ENCODE results near the gene CDR2. TPM values are rescaled to one million over a fixed set of nuclear protein-coding genes. Genes with fewer than 3 reads are reported as not detected.

The CDR2 gene
- total RNA-seq, 3 donors from 2014 or later: 29.0 to 37.5 (median 35.1) TPM

GRCh38 chr16:22328081-22328725 is 46.2 kb downstream of the CDR2 start:
- H3K9me3 Mint-ChIP-seq: no peaks in the 10 kb centered on the region
- peaks cover 10% of the 10 kb centered on the region for H3K4me1 Mint-ChIP-seq (ENCODE audit: low read depth)
- H3K27me3 Mint-ChIP-seq (ENCODE audit: low read depth): no peaks in the 10 kb centered on the region
- DNase-seq: no peak
- H3K4me3 Mint-ChIP-seq: no peak overlapping the region
- peaks cover 31% of the 10 kb centered on the region for H3K36me3 Mint-ChIP-seq (ENCODE audit: insufficient read depth)
- ATAC-seq: no peak

GRCh38 chr16:22327446-22327775 is 47.0 kb downstream of the CDR2 start:
- DNase-seq (no peak), ATAC-seq (no peak)
- Mint-ChIP-seq H3K9me3 (no peaks in the 10 kb centered on the region), H3K4me3 (no peak overlapping the region), H3K4me1 (ENCODE audit: low read depth) (peaks cover 10% of the 10 kb centered on the region), H3K27me3 (ENCODE audit: low read depth) (no peaks in the 10 kb centered on the region), H3K36me3 (ENCODE audit: insufficient read depth) (peaks cover 28% of the 10 kb centered on the region)

GRCh38 chr16:22326771-22327445 is 47.5 kb downstream of the CDR2 start:
- H3K9me3 Mint-ChIP-seq: no peaks in the 10 kb centered on the region
- peaks cover 10% of the 10 kb centered on the region for H3K4me1 Mint-ChIP-seq (ENCODE audit: low read depth)
- no peaks in the 10 kb centered on the region for H3K27me3 Mint-ChIP-seq (ENCODE audit: low read depth)
- ATAC-seq (no peak), DNase-seq (no peak)
- peaks cover 23% of the 10 kb centered on the region for H3K36me3 Mint-ChIP-seq (ENCODE audit: insufficient read depth)
- H3K4me3 Mint-ChIP-seq: no peak overlapping the region

- ATAC-seq (no peak), DNase-seq (no peak)
- H3K27me3 Mint-ChIP-seq (ENCODE audit: low read depth): no peaks in the 10 kb centered on the region
- H3K36me3 Mint-ChIP-seq (ENCODE audit: insufficient read depth): peaks cover 17% of the 10 kb centered on the region
- H3K4me3 Mint-ChIP-seq: no peak overlapping the region
- H3K4me1 Mint-ChIP-seq (ENCODE audit: low read depth): peaks cover 11% of the 10 kb centered on the region
- H3K9me3 Mint-ChIP-seq: no peaks in the 10 kb centered on the region
These were observed 48.1 kb downstream of the CDR2 start for GRCh38 chr16:22326369-22326652.

- no peaks in the 10 kb centered on the region for H3K9me3 Mint-ChIP-seq
- peaks cover 16% of the 10 kb centered on the region for H3K4me1 Mint-ChIP-seq (ENCODE audit: low read depth)
- no peak overlapping the region for H3K4me3 Mint-ChIP-seq
- H3K27me3 Mint-ChIP-seq (ENCODE audit: low read depth): no peaks in the 10 kb centered on the region
- H3K36me3 Mint-ChIP-seq (ENCODE audit: insufficient read depth): peaks cover 20% of the 10 kb centered on the region
- no peak for DNase-seq
- ATAC-seq: no peak
These were observed 48.6 kb downstream of the CDR2 start for GRCh38 chr16:22325598-22326368.

- DNase-seq (no peak), ATAC-seq (no peak)
- peaks cover 20% of the 10 kb centered on the region for H3K36me3 Mint-ChIP-seq (ENCODE audit: insufficient read depth)
- H3K4me1 Mint-ChIP-seq (ENCODE audit: low read depth): peaks cover 13% of the 10 kb centered on the region
- H3K9me3 Mint-ChIP-seq: no peaks in the 10 kb centered on the region
- no peak overlapping the region for H3K4me3 Mint-ChIP-seq
- H3K27me3 Mint-ChIP-seq (ENCODE audit: low read depth): no peaks in the 10 kb centered on the region
These were observed 49.4 kb downstream of the CDR2 start for GRCh38 chr16:22324787-22325597.

DNA sequence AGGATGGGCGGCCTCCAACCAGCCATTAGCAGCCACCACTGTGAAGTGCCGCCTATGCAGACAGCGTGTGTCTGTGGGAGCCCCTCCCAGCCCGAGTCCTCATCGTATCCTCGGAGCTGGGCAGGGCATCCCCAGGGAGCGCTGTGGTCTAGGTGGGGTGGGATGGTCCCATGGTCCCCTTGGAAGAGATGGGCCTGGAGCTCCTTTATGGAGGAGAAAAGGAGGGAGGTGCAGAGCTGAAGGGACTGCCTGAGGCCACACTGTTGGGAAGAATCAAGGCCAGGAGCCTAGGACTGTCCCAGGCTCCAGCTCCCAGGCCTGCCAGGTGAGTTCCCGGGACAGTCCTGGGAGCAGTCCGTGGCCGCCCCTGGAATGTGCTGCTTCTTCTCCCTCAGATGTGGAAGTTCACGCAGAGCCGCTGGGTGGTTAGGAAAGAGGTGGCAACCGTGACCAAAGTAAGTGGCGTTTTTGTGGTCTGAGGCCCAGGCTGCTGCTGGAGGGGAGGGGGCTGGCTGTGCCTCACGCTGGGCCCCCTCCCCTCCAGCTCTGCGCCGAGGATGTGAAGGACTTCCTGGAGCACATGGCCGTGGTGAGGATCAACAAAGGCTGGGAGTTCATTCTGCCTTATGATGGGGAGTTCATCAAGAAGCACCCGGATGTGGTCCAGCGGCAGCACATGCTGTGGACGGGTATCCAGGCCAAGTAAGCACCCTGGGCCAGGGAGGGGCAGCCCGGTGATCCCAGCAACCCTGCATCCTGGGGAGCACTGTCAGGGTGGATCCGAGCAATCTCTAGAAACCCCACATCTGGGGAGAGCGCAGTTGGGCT is 50.2 kb downstream of the CDR2 start:
- Mint-ChIP-seq H3K27me3 (ENCODE audit: low read depth) (no peaks in the 10 kb centered on the region), H3K4me3 (no peak overlapping the region), H3K4me1 (ENCODE audit: low read depth) (peaks cover 8% of the 10 kb centered on the region), H3K9me3 (no peaks in the 10 kb centered on the region), H3K36me3 (ENCODE audit: insufficient read depth) (peaks cover 20% of the 10 kb centered on the region)
- DNase-seq (no peak), ATAC-seq (no peak)

GRCh38 chr16:22323173-22323958 is 51.1 kb downstream of the CDR2 start:
- peaks cover 17% of the 10 kb centered on the region for H3K36me3 Mint-ChIP-seq (ENCODE audit: insufficient read depth)
- ATAC-seq (no peak), DNase-seq (no peak)
- H3K27me3 Mint-ChIP-seq (ENCODE audit: low read depth): no peaks in the 10 kb centered on the region
- no peaks in the 10 kb centered on the region for H3K9me3 Mint-ChIP-seq
- no peak overlapping the region for H3K4me3 Mint-ChIP-seq
- H3K4me1 Mint-ChIP-seq (ENCODE audit: low read depth): peaks cover 8% of the 10 kb centered on the region

DNA sequence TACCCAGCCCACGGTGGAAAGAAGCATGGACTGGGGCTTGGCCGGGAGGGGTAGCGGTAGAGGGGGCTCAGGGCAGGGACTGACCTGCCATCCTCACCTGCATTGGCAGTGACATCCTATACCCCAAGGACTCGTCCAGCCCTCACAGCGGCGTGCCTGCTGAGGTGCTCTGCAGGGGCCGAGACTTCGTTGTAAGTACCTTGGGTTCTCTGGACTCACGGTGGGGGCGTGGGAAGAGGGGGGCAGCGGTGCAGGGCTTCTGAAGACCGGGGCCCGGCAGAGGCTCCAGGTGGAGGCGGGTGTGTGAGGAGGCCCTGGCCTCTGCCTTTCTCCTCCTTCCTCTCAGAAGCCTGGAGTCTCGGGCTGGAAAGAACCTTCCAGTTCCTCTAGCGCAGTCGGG is 51.7 kb downstream of the CDR2 start:
- Mint-ChIP-seq H3K4me3 (no peak overlapping the region), H3K27me3 (ENCODE audit: low read depth) (no peaks in the 10 kb centered on the region), H3K4me1 (ENCODE audit: low read depth) (peaks cover 8% of the 10 kb centered on the region), H3K9me3 (no peaks in the 10 kb centered on the region), H3K36me3 (ENCODE audit: insufficient read depth) (peaks cover 17% of the 10 kb centered on the region)
- DNase-seq: no peak
- no peak for ATAC-seq

GRCh38 chr16:22322021-22322471 is 52.4 kb downstream of the CDR2 start:
- Mint-ChIP-seq H3K27me3 (ENCODE audit: low read depth) (no peaks in the 10 kb centered on the region), H3K36me3 (ENCODE audit: insufficient read depth) (peaks cover 21% of the 10 kb centered on the region), H3K9me3 (no peaks in the 10 kb centered on the region), H3K4me3 (no peak overlapping the region), H3K4me1 (ENCODE audit: low read depth) (peaks cover 8% of the 10 kb centered on the region)
- no peak for ATAC-seq
- DNase-seq: no peak

GRCh38 chr16:22321340-22322001 is 52.9 kb downstream of the CDR2 start:
- Mint-ChIP-seq H3K36me3 (ENCODE audit: insufficient read depth) (peaks cover 20% of the 10 kb centered on the region), H3K4me3 (no peak overlapping the region), H3K9me3 (no peaks in the 10 kb centered on the region), H3K27me3 (ENCODE audit: low read depth) (no peaks in the 10 kb centered on the region), H3K4me1 (ENCODE audit: low read depth) (peaks cover 8% of the 10 kb centered on the region)
- DNase-seq (peak; percentile 64), ATAC-seq (peak; percentile 69 to 79)

DNA sequence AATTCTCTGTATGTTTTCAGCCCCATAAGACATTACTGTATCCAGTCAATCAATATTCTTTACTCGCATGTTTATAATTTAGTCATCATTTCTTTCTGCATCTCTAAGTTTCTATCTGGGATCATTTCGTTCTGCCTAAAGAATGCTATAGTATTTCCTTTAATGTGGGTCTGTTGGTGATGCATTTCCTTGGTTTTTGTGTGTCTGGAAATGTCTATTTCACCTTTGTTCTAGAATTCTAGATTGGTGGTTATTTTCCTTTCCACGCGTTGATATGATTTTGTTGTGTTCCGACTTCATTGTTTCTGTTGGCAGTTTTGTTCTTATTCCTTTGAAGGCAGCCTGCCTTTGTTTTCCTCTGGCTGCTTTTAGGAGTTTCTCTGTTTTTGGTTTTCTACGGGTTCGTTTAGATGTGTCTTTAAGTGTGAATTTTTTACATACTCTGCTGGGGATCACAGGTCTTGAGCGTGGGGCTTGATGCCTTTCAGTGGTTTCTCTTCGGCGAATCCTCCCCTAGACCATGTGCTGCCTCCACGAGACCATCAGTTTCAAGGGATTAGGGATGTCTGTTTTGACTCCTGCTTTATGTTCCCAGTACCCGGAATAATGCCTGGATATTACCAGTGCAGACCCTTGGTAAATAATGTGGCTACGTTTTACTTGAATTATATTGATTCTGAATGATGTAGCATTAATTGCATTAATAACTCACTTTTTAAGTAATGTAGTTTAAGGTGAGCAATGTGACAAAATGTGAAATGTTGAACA is 53.7 kb downstream of the CDR2 start:
- Mint-ChIP-seq H3K4me3 (no peak overlapping the region), H3K36me3 (ENCODE audit: insufficient read depth) (peaks cover 23% of the 10 kb centered on the region), H3K9me3 (no peaks in the 10 kb centered on the region), H3K4me1 (ENCODE audit: low read depth) (peaks cover 8% of the 10 kb centered on the region), H3K27me3 (ENCODE audit: low read depth) (no peaks in the 10 kb centered on the region)
- no peak for ATAC-seq
- DNase-seq: no peak
